ENCODE measurements around the gene CLEC4G.

CLEC4G gene

DNA sequence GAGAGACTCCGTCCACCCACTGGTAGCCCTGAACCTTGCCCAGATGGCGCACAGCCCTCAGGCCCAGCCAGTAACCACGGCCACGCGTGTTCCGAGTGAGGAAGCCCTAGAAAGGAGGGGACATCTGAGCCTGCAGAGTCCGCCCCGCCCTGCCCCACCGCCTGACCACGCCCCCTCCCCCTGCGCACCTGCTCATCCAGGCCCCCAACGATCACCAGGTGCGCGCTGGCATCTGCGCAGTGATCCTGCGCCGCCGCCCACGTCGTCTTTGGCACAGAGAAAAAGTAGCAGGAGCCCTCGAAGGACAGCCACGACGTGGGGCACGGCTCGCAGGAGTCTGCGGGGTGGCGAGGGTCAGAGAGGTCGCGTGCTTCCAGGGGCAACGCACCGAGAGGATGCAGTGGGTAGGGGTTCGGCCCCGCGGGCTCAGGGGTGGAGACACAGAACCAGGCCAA lies 2.1 kb downstream of the CLEC4G start:
- no peak for DNase-seq

GRCh38 chr19:7729211-7729610 lies 2.7 kb downstream of the CLEC4G start:
- no peak for DNase-seq

DNA sequence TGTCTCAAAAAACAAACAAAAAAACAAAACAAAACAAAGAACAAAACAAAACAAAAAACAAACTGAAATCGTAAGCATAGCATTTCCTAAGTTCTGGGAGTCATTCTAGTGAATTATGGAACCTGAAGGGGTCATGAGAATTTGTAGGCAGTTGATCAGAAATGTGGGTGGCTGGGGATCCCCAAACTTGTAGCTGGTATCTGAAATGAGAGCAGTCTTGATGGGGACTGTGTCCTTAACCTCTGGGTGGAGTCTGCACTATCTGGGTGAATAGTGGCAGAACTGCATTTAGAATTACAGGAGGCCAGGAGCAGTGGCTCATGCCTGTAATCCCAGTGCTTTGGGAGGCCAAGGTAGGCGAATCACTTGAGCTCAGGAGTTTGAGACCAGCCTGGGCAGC lies 6.1 kb downstream of the CLEC4G start:
- DNase-seq, result no peak

DNA sequence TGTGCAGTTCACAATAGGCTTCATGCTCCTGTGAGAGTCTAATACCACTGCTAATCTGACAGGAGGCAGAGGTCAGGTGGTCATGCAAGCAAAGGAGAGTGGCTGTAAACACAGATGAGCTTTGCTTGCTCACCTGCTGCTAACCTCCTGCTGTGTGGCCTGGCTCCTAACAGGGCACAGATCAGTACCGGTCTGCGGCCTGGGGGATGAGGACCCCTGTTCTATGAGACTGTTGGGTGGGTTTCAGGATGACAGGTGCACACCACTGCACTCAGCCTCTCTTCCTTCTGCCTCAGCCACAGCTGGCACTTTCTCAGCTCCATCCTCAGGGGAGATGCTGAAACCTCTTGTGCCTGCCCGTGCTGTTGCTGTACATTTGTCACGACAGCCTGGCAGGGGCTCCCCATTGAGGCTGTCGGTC lies 9.7 kb downstream of the CLEC4G start:
- no peak for DNase-seq

DNA sequence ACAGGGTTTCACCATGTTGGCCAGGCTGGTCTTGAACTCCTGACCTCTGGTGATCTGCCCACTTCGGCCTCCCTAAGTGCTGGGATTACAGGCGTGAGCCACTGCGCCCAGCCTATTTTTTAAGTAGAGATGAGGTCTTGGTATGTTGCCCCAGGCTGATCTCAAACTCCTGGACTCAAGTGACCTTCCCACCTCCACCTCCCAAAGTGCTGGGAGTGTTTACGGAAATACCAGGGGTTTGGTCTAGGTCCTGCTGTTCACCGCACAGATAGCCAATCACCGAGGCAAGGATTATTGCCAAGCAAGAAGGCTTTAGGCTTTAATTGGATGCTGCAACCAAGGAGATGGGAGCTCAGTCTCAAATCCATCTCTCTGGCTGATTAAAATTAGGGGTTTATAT lies 11.6 kb downstream of the CLEC4G start:
- DNase-seq, result no peak

- no peak for DNase-seq
Measured at GRCh38 chr19:7718668-7719067, 13.2 kb downstream of the CLEC4G start.

GRCh38 chr19:7716762-7717161 lies 15.1 kb downstream of the CLEC4G start:
- DNase-seq, result no peak

DNA sequence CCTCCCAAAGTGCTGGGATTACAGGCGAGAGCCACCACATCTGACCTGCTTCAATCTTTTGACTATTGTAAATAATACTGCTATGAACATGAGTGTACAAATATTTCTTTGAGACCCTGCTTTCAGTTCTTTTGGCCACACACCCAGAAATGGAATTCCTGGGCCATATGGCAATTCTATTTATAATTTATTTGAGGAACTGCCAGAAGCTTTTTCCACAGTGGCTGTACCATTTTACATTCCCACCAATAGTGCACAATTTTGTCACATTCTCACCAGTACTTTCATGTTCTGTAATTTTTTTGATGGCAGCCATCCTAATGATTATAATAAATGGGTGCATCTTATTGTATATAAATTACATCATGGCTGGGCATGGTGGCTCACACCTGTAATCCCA lies 16.2 kb downstream of the CLEC4G start:
- DNase-seq, result no peak

- DNase-seq, result no peak
Measured at GRCh38 chr19:7710616-7711015, 21.3 kb downstream of the CLEC4G start.

DNA sequence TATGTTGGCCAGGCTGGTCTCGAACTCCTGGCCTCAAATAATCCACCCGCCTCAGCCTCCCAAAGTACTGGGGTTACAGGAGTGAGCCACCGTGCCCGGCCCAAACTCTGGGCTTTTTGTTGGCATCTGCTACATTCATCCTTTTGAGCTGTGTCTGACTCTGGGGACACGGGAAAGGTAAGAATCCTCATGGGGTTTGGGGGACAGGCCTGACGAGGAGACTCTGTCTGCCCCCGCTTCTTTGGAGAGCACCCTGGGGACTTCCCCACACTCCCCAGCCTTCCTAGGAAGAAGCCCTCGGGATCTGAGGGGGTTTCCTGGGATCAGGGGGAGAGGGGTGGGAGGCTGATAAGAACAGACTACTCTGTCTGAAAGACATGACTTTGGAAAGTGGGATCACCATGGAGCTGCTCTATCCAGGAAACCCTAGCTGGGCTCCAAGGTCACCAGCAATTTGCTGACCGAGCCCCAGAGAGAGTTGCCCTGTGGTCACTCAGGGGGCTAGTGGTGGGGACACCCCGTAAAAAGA lies 21.9 kb downstream of the CLEC4G start:
- no peak for DNase-seq

GRCh38 chr19:7706955-7707456 lies 24.9 kb downstream of the CLEC4G start:
- no peak for DNase-seq

DNA sequence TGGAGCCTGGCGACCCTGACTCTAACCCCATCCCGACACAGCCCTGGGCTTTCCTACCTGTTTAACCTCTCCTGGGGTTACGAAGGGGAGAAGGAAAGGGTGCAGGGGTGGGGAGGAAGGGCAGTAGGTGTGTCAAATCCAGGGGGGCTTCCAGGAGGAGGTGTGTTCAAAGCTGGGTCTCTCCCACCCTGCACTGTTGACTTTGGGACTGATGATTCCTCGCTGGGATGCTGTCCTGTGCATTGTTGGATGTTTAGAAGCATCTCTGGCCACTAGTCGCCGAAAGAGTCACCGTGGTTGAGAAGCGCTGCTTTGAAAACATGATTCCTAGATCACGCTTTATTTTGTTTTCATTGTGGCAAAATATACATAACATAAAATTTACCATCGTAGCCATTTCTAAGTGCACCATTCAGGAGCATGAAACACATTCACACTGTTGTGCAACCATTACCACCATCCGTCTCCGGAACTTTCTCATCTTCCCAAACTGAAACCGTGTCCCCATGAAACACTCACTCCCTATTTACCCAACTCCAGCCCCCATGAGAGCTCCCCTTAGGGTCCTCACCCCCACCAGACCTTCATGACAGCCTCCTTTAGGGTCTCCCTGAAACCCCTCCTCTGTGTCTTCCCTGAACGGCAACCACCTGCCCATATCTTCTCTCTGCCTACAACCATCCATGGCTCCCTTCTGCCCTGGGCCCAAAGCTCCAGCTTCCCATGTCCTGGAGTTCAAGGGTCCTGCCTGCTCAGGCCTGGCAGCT lies 25.5 kb downstream of the CLEC4G start:
- no peak for DNase-seq

GRCh38 chr19:7705387-7706187 lies 26.3 kb downstream of the CLEC4G start:
- DNase-seq, result peak in 2 of 51 donors; percentile 4 to 12

DNA sequence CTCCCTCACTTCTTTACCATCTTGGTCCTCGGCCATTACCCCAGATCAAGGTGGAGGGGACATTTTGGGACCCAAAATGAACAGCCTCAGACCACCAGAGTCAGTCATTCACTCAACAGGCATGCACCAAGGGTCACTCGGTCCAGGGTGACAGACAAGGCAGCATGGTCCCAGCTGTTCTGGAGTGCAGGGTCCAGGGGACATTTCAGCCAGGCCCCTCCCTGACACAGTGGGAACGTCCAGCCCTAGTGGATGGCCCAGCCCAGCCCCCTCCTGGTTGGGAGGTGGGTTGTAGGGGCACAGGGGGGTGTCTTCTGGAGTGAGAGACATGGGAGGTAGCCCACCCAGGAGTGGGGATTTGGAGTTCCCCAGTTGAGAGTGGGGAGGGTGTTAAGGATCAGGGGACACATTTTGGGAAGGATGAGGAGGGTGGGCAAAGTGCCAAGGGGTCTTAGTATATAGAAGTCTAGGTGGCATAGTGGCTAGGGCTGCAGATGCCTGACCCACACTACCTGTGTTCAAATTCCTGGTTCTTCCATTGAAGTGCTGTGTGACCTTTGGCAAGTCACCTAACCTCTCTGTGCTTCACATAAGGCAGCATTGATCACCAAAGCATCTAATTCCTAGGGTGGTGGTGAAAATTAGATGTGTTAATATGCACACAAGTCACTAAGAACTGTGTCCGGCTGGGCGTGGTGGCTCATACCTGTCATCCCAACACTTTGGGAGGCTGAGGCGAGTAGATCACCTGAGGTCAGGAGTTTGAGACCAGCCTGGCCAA lies 27.4 kb downstream of the CLEC4G start:
- no peak for DNase-seq

DNA sequence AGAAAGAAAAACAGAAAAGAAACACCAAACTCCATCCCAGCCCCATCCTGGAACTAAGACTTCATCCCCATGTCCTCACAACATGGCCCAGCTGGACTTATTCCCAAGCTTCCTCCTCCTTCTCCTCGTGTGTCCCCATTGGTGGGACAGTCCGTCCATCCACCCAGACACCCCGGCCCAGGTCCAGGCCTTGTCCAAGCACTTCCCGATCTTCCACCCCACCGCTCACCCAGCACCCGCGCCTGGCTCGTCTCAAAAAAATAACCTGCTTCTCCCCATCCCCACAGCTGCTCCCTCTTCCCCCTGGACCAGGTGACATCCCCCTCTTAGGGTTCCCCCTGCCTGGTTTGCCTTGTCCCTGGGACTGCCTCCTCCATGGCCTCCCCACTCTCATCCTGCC lies 28.6 kb downstream of the CLEC4G start:
- no peak for DNase-seq

DNA sequence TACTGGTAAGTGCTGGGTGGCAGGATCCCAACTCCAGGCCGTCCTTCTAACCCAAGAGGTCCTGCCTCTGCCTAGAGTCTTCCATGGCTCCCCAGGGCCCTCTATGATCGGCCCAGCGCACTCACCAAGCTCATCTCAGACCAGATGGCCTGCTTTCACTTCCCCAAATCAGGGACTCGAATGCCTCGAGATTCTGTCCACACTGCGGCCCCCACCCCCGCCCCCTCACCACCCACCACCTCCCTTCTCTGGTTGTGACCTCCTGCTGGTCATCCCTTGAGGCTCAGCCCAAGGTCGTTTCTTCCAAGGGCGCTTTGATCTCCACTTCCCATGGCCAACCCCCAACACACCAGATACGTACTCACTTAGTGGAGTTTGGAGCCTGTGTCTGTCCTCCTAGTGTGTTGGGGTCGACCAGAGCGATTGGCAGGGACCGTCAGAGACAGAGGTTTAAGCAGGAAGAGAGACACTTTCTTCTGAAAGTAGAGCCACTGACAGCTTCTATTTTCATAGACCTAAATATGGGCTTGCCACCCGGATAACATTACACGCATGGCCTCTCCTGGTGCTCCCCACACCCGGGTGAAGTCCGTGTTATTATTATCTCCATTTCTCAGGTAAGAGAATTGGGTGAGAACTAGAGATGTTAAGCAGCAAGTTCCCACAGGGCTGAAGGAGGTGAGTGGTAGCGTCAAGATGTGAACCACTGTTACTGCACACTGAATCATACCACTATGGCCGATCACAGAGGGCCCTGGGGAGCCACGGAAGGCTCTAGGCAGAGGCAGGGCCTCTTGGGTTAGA lies 30.1 kb downstream of the CLEC4G start, which contains the start of gene FCER2:
Gene FCER2 (minus strand): TSS at position 478 of the 804 bp plus-strand sequence. CDS start 2,371 bp downstream, outside the sequence.
- no peak for DNase-seq

DNA sequence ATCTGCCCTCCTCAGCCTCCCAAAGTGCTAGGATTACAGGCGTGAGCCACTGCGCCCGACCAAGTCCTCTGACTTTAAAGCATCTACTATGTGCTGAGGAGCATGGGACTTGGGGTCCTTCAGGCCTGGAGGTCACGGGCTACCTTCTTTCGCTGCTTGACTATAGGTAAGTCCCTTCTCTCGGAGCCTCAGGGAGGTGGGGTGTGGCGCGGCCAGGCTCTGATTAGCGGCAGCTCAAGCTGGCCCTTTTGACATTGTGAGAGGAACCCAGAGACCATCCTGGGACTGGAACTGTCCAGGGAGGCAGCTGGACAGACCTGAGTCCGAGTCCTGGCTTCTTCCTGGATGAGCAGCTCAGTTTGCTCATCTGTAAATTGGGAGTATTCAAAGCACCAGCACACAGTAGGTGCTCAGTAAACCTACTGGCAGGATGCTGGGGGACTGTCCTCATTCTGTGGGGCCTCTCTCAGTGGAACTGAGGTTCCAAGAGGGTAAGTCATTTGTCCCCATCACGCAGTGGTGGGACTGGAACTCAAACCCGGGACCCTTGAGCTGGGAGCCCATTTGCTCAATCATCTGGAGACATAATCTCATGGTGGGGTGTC lies 30.8 kb downstream of the CLEC4G start:
- DNase-seq, result no peak

GRCh38 chr19:7699417-7700401 lies 32.2 kb downstream of the CLEC4G start:
- no peak for DNase-seq

DNA sequence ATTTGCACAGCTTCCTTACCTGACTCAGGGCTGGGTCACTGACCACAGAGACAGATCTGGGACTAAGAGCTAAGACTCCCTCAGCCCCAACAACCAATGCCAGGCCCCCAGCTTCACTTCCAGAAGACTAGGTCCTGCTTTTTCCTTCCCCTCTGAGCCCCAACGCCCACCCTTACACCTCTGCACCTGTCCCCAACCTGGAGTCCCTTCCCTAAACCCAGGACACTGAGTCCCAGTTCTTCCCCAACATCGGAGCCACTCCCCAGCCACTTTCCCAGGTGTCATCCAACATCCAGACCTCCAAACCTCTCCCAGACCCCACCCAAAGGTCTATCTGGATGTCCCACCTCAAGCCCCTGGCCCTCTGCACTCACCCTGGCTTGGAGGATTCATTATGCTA lies 32.9 kb downstream of the CLEC4G start:
- DNase-seq, result no peak

Data from hypothalamus (tissue), 51 donors.